ENCODE results near the gene MPST.

MPST gene

DNA sequence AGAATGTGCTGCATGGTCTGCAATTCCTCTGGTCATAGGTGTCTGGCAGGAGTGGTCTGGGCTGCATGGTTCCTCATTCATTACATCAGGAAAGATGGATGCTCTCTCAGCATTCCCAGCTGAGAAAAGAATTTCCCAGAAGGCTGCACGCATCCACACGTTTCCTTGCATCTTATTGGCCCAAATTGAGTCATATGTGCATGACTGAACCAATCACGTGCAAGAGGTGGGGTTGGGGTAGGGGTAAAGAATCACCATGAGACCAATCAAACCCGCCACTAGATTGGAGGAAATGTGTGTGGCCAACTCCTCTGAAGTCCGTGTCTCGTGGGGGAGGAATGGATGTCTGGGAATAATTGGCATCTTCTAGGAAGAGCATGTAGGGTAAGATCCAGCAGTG, 29.1 kb upstream of the MPST start:
- Mint-ChIP-seq H3K27ac (no peak overlapping the region), H3K4me3 (no peak overlapping the region), H3K9me3 (ENCODE audit: low read depth) (peaks cover 9% of the 10 kb centered on the region), H3K27me3 (peaks cover 13% of the 10 kb centered on the region), H3K4me1 (ENCODE audit: low read depth) (no peaks in the 10 kb centered on the region), H3K36me3 (peaks cover 6% of the 10 kb centered on the region)

DNA sequence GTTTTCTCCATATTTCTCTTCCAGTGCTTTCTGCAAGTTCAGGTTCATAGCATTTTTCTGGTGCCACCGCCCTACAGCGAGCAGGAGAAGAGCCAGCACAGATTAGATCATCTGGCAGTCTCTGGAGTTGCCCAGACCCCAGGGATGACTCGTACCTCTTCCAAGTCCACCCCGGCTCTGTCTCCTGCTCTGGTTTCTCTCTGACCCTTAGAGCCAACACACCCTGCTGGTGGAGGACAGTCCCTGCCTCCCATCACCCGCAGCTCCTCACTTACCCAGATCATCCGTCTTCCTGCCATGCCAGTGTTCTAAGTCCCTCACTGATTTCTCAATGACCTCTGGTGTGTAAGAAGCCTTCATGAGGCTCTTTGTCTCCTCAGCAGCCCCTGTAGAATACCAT, 28.3 kb upstream of the MPST start:
- Mint-ChIP-seq H3K9me3 (ENCODE audit: low read depth) (peaks cover 2% of the 10 kb centered on the region), H3K4me1 (ENCODE audit: low read depth) (no peaks in the 10 kb centered on the region), H3K27me3 (peaks cover 13% of the 10 kb centered on the region), H3K27ac (no peak overlapping the region), H3K36me3 (peaks cover under 1% of the 10 kb centered on the region), H3K4me3 (no peak overlapping the region)

DNA sequence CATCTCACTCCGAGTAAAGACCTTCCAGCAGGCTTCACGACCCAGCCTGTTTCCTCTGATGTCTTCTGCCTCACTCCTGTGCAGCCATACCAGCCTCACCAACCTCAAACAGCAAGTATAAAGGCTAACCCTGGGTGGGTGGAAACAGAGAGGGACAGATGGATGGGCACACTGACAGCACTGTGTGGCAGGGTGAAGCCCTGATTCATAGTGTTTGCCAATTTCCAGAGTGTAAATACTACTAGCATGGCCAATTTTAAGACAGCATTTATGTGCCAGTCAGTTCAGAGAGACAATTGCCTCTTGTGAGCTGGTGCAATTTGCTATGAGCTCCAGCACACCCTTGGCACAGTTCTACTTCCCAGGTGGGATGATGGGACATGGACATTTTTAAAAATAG, 21.8 kb upstream of the MPST start:
- no peaks in the 10 kb centered on the region for H3K4me1 Mint-ChIP-seq (ENCODE audit: low read depth)
- no peak overlapping the region for H3K27ac Mint-ChIP-seq
- no peak overlapping the region for H3K4me3 Mint-ChIP-seq
- no peaks in the 10 kb centered on the region for H3K36me3 Mint-ChIP-seq
- no peaks in the 10 kb centered on the region for H3K27me3 Mint-ChIP-seq
- no peaks in the 10 kb centered on the region for H3K9me3 Mint-ChIP-seq (ENCODE audit: low read depth)

DNA sequence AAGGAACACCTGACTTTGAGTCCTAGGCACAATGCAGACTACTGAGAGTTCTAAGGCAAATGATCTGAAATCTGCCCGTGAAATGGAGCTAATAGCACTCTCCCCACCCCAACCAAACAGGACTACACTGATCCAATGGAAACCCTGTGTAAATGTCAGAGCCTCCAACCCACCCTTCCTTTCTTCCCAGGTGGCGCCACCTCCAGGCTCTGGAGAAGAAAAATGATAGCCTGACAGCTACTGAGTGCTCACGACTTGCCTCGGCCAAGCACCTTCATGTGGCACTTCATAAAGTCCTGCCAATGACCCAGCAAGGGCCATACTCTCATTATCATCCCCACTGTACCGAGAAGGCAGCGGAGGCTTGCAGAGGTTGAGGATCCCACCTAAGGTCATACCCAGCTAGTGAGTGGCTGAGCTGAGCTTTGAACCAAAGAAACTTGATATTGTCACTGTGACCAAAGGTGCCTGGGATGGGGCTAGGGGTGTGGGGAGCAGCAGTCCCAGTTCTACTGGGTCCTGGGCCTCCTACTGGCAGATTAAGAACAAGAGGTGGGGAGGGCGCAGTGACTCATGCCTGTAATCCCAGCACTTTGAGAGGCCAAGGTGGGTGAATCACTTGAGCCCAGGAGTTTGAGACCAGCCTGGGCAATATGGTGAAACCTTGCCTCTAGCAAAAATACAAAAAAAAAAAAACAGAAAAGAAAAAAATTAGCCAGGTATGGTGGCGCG, 20.8 kb upstream of the MPST start:
- H3K27ac Mint-ChIP-seq: no peak overlapping the region
- H3K36me3 Mint-ChIP-seq: no peaks in the 10 kb centered on the region
- H3K4me3 Mint-ChIP-seq: no peak overlapping the region
- H3K4me1 Mint-ChIP-seq (ENCODE audit: low read depth): no peaks in the 10 kb centered on the region
- H3K27me3 Mint-ChIP-seq: no peaks in the 10 kb centered on the region
- H3K9me3 Mint-ChIP-seq (ENCODE audit: low read depth): no peaks in the 10 kb centered on the region

DNA sequence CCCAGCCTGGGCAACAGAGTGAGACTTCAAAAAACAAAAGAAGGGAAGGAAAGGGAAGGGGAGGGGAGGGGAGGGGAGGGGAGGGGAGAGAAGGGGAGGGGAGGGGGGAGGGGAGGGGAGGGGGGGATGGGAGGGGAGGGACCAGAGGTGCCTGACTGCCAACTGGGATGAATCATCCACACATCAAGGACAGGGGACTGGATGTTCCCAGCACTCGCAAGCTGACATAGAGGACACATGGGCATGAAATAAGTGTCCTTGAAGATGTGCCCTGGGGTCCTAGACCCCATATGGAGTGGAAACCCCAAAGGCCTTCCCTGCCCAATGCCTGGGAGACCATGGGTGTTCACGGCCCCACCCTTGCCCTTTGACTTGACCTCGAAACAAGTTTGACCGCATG, 20.1 kb upstream of the MPST start:
- Mint-ChIP-seq H3K4me3 (no peak overlapping the region), H3K27ac (no peak overlapping the region), H3K27me3 (no peaks in the 10 kb centered on the region), H3K36me3 (no peaks in the 10 kb centered on the region), H3K9me3 (ENCODE audit: low read depth) (no peaks in the 10 kb centered on the region), H3K4me1 (ENCODE audit: low read depth) (no peaks in the 10 kb centered on the region)

DNA sequence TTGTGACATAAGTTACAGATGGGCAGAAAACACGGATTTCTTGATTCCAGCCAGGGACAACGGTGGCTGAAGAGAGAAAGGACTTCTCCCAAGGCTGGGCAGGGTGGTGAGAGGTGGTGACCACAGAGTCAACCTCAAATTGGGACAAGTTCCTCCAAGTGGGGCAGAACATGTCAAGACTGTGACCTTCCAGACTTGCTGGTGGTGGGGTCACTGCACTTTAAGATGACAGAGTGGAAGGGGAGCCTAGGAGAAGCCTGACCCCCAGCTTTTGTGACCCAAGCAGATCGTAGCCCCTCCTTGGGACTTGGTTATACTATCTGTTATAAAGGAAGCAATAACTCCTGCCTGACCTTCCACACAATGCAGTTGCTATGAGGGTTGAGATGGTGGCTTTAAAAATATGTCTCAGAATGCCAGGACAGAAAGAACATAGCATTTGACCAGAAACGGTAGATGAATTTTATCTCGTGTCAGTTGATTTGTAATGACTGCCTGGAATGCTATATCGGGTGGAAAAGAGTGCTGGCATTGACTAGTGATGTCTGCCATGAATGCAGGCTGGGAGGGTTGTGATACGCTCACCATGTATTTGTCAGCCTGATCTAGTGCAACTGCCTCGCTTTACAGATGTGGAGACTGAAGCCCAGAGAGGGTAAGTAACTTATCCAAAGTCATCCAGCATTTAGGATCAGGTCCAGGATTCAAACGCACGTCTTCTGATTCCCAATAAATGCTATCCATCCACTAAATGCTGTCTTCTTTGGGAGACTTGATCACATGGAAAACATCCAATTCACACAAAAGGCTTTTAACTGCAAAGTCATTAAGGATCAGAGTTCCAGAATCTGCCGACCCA, 18.6 kb upstream of the MPST start:
- Mint-ChIP-seq H3K27me3 (peaks cover 2% of the 10 kb centered on the region), H3K27ac (no peak overlapping the region)

DNA sequence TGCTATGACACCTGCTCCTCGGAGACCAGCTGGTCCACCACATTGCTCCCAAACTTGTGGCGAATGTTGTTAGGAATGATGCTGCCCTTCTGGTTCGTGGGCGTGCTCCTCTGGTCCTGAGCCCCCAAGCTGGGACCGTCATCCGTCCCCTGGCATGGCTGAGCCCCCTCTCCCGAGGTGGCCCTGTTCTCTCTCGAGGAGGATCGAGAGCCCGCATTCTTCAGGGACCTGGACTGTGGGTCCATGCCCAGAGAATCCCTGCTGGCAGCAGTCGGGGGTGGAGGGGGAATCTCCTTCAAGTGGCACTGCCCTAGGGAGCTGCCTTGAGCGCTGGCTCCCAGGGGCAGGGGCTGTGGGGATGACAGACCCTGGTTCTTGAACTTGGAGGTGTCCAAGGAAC, 17.7 kb upstream of the MPST start:
- H3K27me3 Mint-ChIP-seq: peaks cover 2% of the 10 kb centered on the region
- H3K9me3 Mint-ChIP-seq (ENCODE audit: low read depth): no peaks in the 10 kb centered on the region
- H3K36me3 Mint-ChIP-seq: no peaks in the 10 kb centered on the region
- H3K4me3 Mint-ChIP-seq: no peak overlapping the region
- no peaks in the 10 kb centered on the region for H3K4me1 Mint-ChIP-seq (ENCODE audit: low read depth)
- no peak overlapping the region for H3K27ac Mint-ChIP-seq

More for the DNA sequence above, 18.6 kb upstream of the MPST start:
- Mint-ChIP-seq H3K4me3 (no peak overlapping the region), H3K36me3 (no peaks in the 10 kb centered on the region), H3K9me3 (ENCODE audit: low read depth) (no peaks in the 10 kb centered on the region), H3K4me1 (ENCODE audit: low read depth) (no peaks in the 10 kb centered on the region)

DNA sequence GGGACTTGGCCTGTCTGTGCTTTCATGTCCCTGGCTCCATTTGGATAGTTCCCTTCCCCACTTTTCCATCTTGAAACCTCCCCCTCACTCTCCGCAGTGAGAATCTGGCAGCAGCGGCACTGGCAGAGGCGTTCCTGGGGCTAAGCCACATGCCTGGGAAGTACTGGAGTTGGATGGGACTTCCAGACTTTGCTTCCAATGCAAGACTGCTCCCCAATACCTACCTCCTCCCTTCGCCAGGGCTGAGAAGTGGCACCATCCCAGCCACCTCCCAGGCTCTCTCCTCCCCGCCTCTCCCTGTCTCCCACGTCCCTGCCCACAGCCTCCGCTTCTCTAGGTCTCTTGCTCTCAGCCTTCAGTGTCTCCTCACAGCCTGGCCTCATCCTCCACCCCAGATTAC, 16.9 kb upstream of the MPST start:
- Mint-ChIP-seq H3K36me3 (no peaks in the 10 kb centered on the region), H3K4me1 (ENCODE audit: low read depth) (no peaks in the 10 kb centered on the region), H3K27me3 (peaks cover 6% of the 10 kb centered on the region), H3K4me3 (no peak overlapping the region), H3K9me3 (ENCODE audit: low read depth) (no peaks in the 10 kb centered on the region), H3K27ac (no peak overlapping the region)

DNA sequence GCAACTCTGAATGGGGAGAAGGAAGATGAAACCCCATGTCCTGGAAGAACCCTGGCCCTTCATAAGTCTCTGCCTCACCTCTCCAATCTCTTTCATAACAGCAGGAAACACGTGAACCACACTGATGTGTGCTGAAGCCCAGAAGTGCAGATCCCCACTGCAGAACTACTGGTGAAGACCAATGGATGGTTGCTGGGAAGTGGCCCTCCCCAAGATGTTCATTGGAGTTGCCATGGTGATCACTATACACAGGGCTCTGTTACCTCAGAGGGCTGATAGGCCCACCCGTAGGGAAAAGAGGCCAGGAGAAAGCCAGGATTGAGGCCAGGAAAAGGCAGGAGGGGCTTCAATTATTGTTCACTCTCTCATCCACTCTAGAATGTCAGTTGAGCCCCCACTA, 11.9 kb upstream of the MPST start:
- peaks cover 6% of the 10 kb centered on the region for H3K27me3 Mint-ChIP-seq
- H3K9me3 Mint-ChIP-seq (ENCODE audit: low read depth): no peaks in the 10 kb centered on the region
- H3K36me3 Mint-ChIP-seq: no peaks in the 10 kb centered on the region
- H3K4me3 Mint-ChIP-seq: no peak overlapping the region
- no peak overlapping the region for H3K27ac Mint-ChIP-seq
- no peaks in the 10 kb centered on the region for H3K4me1 Mint-ChIP-seq (ENCODE audit: low read depth)

DNA sequence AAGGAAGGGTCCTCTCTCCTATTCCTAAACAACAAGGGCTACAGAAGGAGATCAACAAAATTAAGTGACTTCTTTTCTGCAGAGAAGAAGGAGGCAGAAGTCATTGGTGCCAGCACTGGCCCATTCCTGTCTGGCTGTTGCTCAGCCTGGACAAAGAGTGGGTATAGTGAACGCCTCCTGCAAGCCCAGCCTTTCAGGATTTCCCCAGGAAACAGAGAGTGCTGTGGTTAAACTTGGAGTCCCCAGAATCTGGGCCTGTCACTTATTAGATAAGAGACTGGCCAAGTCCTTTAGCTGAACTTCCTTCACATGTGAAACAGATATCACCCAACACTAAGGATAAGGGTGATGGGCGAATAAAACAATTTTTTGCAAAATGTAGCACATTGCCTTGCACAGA, 11.2 kb upstream of the MPST start:
- Mint-ChIP-seq H3K27ac (no peak overlapping the region), H3K4me3 (no peak overlapping the region), H3K9me3 (ENCODE audit: low read depth) (no peaks in the 10 kb centered on the region), H3K27me3 (peaks cover 6% of the 10 kb centered on the region), H3K36me3 (no peaks in the 10 kb centered on the region), H3K4me1 (ENCODE audit: low read depth) (no peaks in the 10 kb centered on the region)

DNA sequence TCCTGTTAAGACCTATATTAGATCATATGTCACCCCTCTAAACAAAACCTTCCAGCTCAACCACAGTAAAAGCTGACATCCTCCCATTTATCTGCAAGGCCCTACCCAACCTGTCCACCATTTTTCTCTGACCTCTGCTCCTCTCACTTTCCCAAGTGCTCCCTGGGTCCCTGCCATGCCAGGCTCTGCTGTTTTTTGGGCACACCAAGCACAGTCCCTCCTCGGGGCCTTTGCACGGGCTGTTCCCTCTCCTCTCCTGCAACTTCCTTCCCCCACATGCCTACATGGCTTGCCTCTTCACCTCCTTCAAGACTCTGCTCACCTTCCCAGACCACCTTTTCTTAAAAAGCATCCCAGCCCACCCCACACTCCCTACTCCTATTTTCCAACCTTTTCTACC, 10.1 kb upstream of the MPST start:
- no peak overlapping the region for H3K4me3 Mint-ChIP-seq
- no peaks in the 10 kb centered on the region for H3K4me1 Mint-ChIP-seq (ENCODE audit: low read depth)
- no peak overlapping the region for H3K27ac Mint-ChIP-seq
- H3K27me3 Mint-ChIP-seq: peaks cover 6% of the 10 kb centered on the region
- H3K9me3 Mint-ChIP-seq (ENCODE audit: low read depth): no peaks in the 10 kb centered on the region
- H3K36me3 Mint-ChIP-seq: no peaks in the 10 kb centered on the region

DNA sequence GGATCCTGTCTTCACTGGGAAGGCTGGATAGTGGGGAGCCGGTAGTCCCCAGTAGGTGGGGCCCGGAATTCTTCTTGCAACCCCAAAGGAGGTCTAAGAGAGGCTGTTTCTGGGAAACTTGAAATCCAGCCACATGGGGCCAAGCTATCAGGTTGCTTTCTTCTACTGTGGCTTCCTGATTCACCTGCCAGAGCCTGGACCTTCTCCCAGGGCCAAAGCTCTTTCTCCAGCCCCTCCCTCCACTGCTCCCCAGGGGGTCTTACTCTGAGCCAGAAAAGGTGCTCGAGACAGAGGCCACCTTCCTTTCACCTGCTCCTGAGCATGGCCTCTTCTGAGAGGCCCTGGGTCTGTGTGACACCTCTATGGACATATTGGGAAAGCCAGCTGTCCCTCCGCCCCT, 9.4 kb upstream of the MPST start:
- no peaks in the 10 kb centered on the region for H3K9me3 Mint-ChIP-seq (ENCODE audit: low read depth)
- no peaks in the 10 kb centered on the region for H3K36me3 Mint-ChIP-seq
- H3K4me3 Mint-ChIP-seq: no peak overlapping the region
- no peaks in the 10 kb centered on the region for H3K4me1 Mint-ChIP-seq (ENCODE audit: low read depth)
- no peak overlapping the region for H3K27ac Mint-ChIP-seq
- peaks cover 4% of the 10 kb centered on the region for H3K27me3 Mint-ChIP-seq

DNA sequence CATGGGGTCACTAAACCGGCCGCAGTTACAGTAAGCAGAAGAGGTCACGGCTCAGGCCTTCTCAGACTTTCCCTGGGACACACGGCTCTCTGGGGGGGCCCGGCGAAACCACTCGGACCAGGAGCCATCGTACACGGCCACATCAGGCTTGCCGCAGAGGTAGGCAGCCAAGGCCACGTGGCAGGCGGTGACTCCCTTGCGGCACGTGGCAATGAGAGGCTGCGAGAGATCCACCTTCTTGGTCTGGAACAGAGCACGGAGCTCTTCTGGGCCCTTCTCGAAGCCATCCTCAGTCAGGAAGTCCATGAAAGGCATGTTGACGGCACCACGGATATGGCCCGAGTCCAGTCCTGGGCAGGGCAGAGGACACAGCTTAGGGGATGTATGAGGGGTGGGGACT, 8.6 kb upstream of the MPST start:
- Mint-ChIP-seq H3K9me3 (ENCODE audit: low read depth) (no peaks in the 10 kb centered on the region), H3K36me3 (no peaks in the 10 kb centered on the region), H3K4me1 (ENCODE audit: low read depth) (no peaks in the 10 kb centered on the region), H3K27ac (no peak overlapping the region), H3K4me3 (no peak overlapping the region), H3K27me3 (peaks cover 6% of the 10 kb centered on the region)

DNA sequence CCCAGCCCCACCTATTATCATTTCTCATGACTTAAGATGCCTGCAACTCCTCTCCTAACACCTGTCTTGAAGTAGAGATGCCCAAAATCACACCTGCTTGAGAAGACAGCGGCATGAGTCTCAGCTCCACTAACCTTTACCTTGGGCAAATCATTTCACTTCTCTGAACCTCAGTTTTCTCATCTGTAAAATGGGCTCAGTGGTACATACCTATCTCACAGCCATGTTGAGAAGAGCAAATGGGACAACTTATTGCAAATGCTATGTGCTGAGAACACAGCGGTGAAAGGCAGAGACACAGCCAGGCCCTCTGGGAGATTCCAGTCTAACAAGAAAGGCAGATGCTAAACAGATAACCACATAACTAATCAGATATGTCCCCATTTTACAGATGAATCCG, 8.1 kb upstream of the MPST start:
- Mint-ChIP-seq H3K36me3 (no peaks in the 10 kb centered on the region), H3K27me3 (peaks cover 6% of the 10 kb centered on the region), H3K9me3 (ENCODE audit: low read depth) (no peaks in the 10 kb centered on the region), H3K4me1 (ENCODE audit: low read depth) (no peaks in the 10 kb centered on the region), H3K27ac (no peak overlapping the region), H3K4me3 (no peak overlapping the region)

DNA sequence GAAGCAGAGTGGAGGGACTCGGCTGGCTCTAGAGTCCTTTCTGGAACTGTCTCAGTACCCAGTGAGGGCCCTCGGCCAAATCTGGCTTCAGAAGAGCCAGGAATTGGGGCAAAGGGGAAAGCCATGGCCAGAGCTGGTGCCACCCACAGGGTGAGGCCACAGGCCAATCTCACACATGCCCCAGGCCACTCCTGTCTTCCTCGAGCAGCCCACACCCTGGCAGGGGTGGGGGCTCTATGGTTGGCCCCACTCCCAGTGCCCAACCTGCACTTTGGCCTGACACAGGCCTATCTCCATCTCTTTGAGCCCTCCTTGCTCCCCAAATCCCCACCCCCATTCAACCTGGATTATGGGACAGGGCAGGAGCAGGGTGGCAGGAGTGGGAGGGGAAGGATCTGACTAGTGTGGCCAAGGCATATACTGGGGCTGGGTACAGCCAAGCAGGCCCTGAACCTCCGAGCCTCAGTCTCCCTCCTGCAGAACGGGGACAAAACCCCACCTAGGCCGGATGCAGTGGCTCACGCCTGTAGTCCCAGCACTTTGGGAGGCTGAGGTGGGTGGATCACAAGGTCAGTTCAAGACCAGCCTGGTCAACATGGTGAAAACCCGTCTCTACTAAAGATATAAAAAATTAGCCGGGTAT, 7.2 kb upstream of the MPST start:
- Mint-ChIP-seq H3K4me3 (no peak overlapping the region), H3K9me3 (ENCODE audit: low read depth) (no peaks in the 10 kb centered on the region), H3K36me3 (no peaks in the 10 kb centered on the region), H3K27me3 (peaks cover 4% of the 10 kb centered on the region), H3K27ac (no peak overlapping the region), H3K4me1 (ENCODE audit: low read depth) (no peaks in the 10 kb centered on the region)

Measured in activated naive CD8-positive, alpha-beta T cell (primary cell).